GM19240 (cell line): ENCODE measurements around the gene SYT1.
"Not testable (repeated sequence)": the region's sequence is repeated elsewhere in the genome, so short reads cannot be mapped to it uniquely, and the experiment has no call there.

Source experiments
- DNase-seq: peaks from one replicate; pipeline ENCODE4 v3.0.0; 2011; ENCODE audit warnings: low spot score; ENCODE audit not compliant: insufficient read length

Gene SYT1

DNA sequence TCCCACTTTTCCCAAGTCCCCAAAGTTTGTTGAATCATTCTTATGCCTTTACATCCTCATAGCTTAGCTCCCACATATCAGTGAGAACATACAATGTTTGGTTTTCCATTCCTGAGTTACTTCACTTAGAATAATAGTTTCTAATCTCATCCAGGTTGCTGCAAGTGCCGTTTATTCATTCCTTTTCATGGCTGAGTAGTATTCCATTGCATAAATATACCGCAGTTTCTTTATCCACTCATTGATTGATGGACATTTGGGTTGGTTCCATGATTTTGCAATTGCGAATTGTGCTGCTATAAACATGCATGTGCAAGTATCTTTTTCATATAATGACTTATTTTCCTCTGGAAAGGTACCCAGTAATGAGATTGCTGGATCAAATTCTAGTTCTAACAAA is 345.8 kb downstream of the SYT1 start:
- not testable (repeated sequence) for DNase-seq

DNA sequence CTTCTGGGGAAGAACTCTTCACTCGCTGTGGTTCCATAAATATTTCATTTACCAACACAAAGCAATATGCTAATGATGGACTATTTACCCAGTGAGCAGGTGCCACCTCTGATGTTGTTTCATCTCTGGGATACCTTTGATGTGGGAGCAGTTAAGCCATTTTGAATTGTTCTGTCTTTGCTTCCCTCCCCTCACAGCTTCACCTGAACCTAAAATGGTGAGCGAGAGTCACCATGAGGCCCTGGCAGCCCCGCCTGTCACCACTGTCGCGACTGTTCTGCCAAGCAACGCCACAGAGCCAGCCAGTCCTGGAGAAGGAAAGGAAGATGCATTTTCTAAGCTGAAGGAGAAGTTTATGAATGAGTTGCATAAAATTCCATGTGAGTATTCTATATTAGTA is 352.7 kb downstream of the SYT1 start:
- no peak for DNase-seq

DNA sequence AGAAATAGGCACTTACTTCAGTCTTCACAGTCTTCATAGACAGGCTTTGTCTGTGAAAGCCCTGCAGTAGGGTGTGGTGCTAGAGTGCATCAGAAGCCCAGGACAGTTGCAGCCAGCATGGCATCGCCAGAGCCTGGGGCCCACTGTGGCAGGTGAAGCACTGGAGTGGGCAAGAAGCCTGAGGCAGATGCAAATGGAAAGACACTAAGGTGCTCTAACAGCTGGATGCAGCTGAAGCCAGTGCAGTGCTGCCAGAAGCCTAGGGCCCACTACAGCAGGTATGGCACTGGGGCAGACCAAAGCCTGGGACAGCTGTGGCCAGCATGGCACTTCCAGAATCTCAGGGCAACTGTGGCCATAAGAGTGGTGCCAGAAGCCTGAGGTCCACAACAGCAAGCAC is 358.6 kb downstream of the SYT1 start:
- no peak for DNase-seq

DNA sequence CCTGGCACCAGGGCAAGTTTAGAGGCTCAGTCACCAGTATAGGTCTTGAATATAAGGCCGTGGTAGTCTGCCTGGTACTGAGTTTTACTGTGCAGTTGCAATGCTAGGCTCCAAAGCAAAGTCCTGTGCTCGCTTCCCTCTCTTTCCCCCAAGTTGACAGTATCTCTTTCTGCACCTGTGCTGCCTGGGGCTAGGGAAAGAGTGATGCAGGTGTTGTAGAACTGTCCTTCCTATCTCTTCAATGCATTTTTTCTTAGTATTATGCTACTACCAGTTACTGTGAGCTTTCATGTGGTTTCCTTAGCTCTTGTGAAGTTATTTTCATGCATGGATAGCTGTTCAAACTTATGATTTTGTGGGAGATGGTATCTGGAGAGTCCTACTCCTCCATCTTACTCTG is 359.2 kb downstream of the SYT1 start:
- no peak for DNase-seq

DNA sequence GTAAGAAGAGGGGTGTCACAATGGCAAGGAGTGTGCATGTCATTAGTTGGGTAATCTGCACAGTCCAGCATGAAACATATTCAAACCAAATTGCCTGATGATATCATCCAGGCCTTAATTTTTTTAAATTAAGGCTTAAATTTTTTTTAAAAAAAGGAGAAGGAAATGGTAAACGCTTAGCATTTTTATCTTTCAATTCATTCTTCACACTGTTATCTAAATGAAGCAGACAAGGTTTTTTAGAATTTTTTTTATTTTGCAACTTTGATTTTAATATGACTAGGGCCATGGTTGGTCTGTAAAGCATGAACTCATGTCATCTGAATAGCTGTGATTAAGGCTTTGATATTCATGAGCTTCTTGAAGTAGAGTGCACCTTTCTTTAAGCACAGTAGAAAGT is 362.5 kb downstream of the SYT1 start:
- no peak for DNase-seq

DNA sequence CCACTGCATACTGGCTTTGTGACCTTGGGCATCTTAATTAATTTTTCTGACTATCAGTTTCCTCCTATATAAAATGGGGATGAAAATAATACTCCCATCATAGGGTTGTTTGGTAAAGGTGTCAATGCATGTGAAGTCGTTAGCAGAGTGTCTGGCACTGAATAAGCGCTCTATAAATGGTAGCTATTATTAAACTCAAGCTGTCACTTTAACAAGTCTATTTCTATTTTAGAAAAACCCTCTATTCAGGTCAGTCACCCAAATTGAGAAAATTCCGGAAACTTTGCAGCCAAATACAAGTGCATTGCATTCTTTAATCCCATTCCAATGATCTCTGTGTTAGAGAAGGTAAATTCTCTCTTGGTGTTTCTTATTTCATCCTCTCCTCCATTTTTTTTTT is 363.1 kb downstream of the SYT1 start:
- DNase-seq: no peak

DNA sequence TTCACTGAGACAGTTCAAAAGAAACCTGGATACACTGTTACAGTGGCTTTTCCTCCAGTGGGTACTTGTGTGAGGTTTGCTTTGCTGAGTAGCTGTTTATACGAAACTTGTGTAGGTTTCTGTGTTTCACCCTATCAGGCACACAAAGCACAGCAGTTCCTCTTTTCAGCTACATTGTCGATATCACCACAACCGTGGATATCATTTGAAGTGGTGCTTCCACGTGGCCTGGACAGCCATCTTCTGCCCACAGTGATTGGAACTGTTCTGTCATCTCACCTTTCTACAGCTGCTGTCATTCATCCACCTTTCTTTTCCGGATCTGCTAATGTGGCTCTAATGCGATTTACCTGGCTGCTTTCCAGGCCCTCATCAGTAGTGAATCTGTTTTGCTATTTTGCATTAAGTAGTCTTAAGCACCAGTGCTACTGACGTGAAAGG is 368.8 kb downstream of the SYT1 start:
- no peak for DNase-seq

DNA sequence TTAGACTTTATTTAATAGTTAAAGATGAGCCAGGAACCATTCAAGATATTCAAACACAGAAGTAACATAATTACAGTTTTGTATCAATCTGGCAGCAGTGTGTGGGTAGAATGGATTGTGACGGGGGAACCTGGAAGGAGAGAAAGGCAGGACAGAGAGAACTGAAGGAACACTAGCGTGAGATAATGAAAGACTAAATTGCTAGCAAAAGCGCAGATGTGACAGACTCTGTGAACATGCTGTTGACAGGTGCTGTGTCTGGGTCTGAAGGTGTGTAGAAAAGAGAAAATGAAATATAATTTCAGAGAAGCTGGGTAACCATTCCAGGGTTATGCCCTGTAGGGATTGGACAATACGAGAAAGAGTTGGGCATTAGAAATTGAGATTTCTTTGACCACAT is 372.3 kb downstream of the SYT1 start:
- no peak for DNase-seq

DNA sequence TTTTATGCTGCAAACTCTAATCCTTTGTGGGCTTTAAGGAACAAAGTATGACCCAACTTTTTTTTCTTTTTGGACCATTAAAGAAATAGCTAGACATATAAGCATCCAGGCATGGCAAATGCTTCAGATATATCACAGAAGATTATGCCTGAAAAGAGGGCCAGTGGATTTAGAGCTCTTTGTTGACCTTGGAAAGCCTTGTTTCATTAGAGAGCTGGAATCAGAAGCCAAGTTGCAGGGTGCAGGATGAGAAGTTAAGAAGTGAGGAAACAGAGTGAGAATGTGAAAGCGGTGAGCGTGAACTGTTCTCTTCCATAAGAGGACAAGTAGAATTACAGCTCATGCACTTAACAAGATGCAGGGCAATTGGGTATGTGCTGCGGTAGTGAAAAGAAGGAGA is 373.7 kb downstream of the SYT1 start:
- DNase-seq: no peak

DNA sequence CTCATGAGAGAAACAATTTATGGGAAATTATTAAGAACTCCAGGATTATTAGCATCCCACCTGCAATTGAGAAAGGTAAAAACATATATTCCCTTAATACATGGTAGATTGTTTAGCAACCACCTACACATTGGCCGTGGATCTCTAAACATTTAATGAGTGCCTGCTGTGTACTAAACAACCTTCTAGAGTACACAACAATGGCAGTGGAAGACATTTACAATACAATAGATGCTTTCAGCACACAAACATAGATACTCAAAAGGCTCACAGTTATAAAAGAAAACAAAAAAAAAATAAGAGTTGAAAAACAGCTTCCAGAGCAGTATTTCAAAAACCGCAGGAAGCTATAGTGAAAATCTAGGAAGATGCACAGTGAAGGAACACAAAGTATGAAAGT is 382.9 kb downstream of the SYT1 start:
- no peak for DNase-seq

DNA sequence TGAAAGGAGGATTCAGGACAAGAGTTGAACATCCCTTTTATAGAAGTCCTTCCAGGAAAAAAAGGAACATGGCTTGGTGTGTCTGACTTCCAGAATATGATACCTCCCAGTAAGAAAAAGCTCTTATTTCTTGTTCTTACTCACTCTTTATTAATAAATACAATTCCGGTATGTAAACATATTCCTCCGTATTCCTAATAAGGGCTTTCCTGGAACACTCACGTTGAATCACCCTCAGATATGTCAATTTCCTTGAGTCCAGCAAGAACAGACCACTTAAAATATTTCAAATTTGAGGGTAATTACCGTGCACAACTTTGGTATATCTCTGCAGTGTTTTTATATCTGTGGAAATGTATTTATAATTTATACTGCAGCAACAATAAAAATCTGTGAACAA is 385.6 kb downstream of the SYT1 start:
- DNase-seq: no peak

DNA sequence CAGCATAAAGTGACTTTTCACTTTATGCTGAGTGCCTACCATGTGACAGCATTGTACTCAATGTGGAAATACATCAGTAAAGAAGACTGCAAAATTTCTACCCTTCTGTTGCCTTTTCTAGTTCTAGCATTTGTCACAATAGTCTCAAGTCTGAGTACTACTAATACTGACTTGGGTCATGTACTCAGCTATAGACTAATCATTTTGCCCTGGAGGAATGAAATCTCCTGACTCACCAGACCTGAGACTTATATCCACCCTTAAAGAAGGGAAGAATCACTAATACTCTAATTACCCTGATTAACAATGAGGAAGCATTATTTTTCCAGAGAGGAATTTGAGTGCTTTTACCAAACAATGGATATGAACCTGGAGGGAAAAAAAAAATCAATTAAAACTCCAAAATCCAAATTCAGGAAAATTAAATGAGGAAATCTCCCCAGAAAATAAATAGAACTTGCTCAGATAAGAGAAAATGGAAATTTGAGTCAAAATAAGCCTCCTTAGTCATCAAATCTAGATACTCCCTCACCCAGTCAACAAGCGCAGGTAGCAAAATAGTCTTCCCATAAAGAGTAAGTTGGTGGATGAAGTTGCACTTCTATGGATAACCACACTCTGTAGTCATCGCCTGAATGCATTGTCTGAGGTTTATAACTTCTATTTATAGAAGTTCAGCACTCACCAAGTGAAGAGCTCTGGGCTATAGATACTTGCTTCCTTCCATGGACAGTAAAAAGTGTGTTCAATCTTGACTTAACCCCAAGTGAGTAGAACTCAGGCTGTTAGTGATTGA is 386.6 kb downstream of the SYT1 start:
- DNase-seq: no peak

DNA sequence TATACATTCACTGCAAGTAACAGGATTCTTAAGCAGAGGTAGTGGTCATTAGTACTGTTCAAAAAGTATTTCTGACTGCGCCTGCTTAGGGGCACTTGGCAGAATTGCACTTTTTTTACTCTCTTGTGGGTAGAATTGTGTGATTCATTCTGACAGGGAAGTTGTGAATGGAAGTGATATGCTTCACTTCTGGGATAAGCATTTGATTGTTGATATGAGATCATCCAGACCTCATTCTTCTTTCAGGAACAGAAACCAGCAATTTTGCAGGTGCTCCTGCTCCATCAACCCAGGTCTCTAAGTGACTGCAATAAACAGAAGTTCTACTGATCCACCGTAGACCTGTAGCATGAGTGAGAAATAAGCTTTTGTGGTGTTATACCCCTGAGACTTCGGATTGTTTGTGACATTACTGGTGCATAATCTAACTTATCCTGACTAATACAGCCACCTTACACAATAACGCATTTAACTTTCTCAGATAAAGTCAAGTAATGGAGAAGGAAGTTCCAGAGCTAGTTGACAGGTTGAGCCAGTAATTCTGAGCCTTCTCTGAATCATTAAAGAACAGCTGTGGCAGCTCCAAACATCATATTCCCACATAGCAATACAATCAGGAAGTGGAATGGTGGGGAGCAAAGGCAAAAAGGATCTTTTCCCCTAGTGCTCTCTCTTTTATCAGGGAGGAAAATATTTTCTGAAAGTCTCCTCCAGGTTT is 387.9 kb downstream of the SYT1 start:
- no peak for DNase-seq

DNA sequence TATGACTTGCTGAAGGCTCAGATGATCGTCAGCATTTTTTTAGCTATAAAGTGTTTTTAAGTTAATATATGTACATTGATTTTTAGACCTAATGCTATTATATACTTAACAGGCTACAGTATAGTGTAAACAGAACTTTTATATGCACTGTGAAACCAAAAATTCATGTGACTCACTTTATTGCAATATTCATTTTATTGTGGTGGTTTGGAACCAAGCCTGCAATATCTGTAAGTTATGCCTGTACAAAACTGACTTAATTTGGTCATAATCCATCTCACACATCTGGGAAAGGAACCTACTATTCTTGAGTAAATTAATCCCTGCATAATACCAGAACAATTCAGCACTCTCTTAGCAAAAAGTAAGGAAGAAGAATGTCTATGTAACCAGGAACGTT is 390.7 kb downstream of the SYT1 start:
- no peak for DNase-seq

DNA sequence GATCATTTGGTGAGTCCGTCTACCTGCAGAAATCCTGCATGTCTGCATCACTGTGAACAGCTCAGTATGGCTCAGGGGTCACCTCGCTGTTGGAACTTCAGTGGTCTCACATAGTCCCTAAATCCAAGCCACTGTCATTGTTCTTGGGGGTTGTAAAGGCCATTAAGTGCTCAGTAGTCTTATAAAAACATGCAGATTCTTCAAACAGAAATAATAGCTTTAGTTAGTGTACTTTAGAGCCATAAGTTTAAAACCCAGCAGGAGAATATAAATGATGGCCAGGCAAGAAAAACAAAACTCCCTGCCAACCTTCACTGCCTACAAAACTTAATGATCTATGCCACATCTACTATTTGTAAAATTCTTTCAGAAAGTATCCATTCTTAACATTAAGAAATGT is 396.3 kb downstream of the SYT1 start:
- no peak for DNase-seq

DNA sequence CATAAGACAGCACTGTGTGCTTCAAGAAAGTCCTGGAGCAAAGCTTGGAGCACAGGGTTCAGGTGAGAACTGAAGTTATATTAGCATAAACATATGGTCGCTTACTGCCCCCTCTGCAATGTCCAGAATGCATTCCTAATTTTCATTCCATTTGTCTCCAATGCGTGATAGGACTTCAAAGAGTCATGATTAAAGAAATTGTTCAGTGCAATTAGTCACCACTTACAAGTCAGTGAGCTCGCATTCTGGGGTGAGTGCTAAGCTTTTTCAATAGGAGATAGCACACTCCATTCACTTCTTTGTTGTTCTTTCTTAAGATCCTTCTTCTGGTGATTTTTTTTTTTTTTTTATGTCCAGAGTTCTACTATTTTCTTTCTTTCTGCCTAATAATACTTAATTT is 398.4 kb downstream of the SYT1 start:
- DNase-seq: no peak

DNA sequence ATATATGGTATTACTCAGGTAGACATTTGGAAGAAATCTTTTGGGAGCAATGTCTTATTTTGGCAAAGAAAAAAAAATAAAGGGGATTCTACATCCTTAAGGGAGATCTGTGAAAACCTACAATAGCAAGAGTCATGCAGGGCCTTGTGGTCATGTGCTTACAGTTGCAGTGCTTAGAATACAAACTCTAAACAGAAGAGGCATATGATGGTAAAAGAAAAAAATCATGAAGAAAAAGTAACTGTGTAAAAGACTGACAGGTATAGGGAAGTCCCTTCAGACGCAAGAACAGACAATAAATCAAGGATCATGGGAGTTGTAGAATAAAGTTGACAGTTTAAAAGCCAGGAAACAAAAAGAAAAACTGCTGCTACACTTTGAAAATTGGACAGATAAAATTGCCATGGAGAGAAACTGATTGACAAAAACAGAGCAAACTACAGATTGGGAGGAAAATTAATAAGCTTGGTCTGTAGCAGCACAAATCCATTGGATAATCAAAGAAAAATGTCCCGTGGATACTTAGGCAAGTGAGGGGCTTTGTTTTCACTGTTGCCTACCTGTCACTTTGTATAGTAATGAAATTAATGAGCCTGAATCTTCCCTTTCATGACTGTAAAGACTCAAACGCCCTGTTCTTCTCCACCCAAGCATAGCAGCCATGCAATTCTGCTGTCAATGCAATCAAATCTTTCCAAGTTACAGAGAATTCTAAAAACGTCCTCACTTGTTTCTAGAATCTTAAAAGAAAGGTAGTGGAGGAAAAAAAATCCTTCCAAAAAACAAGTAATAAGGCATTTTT is 402.0 kb downstream of the SYT1 start:
- DNase-seq: no peak

DNA sequence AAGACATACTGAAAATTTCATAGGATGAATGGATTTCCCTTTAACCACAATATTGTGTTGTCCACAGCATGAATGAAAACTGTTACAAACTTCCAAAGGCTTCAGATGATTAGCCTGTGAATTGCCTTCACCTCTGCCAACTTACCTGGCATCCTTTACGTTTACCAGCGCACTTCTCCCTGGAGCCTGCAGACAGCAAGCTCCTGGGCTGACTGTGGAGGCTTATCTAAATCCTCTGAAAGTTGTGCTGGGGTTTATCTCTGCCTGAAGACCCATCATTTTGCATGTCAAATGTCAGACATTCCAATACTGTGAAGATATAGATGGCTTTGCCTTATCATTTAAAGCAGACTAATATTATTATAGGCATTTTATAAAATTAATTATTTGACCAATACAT is 403.0 kb downstream of the SYT1 start:
- no peak for DNase-seq

DNA sequence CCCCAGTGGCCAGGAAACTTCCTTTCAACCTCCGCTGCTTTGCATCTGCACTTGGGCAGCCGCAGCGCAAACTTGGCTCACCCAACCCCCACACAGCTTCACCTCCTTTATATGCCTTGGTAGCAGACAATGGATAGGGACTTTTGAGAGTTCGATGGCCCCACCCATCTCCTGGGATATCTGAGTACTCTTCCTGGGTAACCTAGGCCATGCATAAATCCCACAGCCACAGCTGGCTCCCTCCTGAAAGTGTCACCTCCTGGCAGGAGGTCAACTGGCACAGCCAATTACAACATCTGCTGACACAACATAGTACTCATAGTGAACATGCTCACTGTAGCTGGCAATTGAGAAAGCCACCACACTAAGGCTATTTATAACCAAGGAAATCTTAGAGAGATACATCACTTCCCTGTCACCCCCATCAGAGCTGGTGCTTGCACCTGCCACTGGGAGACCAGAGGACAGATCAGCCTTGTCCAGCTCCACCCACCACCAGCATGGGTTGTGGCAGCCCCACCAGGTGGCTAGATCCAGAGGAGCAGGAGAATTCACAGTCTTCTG is 410.0 kb downstream of the SYT1 start:
- DNase-seq: no peak

DNA sequence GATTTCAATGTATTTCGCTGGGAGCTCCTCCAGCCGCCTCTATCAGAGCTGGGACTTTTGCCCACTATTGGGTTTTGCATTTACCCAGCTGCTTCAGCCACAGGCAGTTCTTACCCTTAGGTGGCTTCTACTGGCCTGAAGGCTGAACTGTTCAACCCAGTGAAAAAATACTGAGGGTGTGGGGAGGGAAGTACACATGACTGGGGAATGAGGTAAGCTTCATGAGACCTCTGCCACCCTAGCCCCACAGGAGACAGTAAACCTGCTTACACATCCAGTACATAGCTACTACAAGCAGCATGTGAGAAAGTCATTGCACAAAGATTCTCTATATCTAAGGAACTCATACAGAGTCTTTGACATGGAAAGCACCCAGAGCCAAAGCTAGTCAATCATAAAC is 411.1 kb downstream of the SYT1 start:
- DNase-seq: no peak

DNA sequence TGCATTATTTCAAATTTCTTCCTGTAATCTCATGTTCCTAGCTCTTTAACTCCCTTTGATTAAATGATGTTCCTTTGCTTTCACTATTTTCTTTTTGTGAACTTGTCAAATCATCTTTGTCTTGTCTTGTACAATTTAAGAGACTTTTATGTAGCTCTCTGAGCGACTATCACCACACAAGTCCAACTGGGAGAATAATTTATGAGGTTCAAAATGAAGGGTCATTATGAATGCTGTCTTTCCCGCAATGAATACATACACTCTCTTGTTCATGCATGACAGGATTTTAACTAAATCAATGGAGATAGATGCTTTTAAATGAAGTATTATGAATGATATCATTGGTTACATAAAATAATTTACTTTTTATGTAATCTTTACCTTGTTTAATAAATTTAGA is 418.8 kb downstream of the SYT1 start:
- DNase-seq: no peak

DNA sequence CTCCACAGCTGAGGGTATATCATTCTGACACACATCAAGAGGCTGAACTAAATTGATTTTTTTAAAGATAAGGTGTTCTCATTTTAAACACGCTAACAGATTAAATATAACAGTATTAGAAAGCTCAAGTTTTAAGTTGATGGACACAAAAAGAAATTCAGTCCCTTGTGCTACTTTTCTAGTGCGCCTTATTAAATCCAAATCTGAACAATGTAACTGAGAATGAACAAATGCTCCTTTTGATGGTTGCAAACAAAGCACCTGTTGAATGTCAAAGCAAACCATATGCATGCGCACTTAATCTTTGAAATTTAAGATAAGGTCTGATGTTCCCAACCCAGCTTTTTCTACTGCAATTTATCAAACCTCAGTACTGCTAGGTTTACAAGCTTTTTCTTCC is 424.3 kb downstream of the SYT1 start:
- DNase-seq: no peak
